Measurements from ENCODE around the gene PTPRF. TPM values are rescaled to one million over a fixed set of nuclear protein-coding genes. Genes with fewer than 3 reads are reported as not detected.

The PTPRF gene
- total RNA-seq, 1 experiment from 2014 or later, result not detected

- Histone ChIP-seq H3K4me3 (ENCODE audit: low read length) (no peak overlapping the region), H3K36me3 (ENCODE audit: insufficient read depth, low read length) (no peaks in the 10 kb centered on the region), H3K9me3 (ENCODE audit: low read length) (no peaks in the 10 kb centered on the region), H3K79me2 (ENCODE audit: low read length) (no peaks in the 10 kb centered on the region), H3K27ac (ENCODE audit: low read length) (no peak overlapping the region), H3K9ac (ENCODE audit: low read length) (no peak overlapping the region), H3K9me2 (replicated peaks; ENCODE audit: insufficient read depth, low read length) (no peaks in the 10 kb centered on the region), H2AFZ (ENCODE audit: low read length) (no peak overlapping the region), H4K20me1 (ENCODE audit: insufficient read depth, low read depth, low read length) (no peaks in the 10 kb centered on the region), H3K27me3 (ENCODE audit: low read length) (no peaks in the 10 kb centered on the region), H3K4me2 (ENCODE audit: low read depth, low read length, poor library complexity, severe bottlenecking) (no peak overlapping the region), H3K4me1 (ENCODE audit: low read length) (no peaks in the 10 kb centered on the region)
- DNase-seq, result no peak
Measured at GRCh38 chr1:43557744-43558245, 27.1 kb downstream of the PTPRF start.

- Histone ChIP-seq H3K79me2 (ENCODE audit: low read length) (no peaks in the 10 kb centered on the region), H3K4me2 (ENCODE audit: low read depth, low read length, poor library complexity, severe bottlenecking) (no peak overlapping the region)
Measured at GRCh38 chr1:43558346-43558841, 27.7 kb downstream of the PTPRF start.

GRCh38 chr1:43559714-43560113 lies 29.0 kb downstream of the PTPRF start:
- H4K20me1 ChIP-seq (ENCODE audit: insufficient read depth, low read depth, low read length), result no peaks in the 10 kb centered on the region
- H2AFZ ChIP-seq (ENCODE audit: low read length), result no peak overlapping the region
- H3K27me3 ChIP-seq (ENCODE audit: low read length), result no peaks in the 10 kb centered on the region
- H3K79me2 ChIP-seq (ENCODE audit: low read length), result no peaks in the 10 kb centered on the region
- no peak for DNase-seq
- H3K4me2 ChIP-seq (ENCODE audit: low read depth, low read length, poor library complexity, severe bottlenecking), result no peak overlapping the region
- H3K9ac ChIP-seq (ENCODE audit: low read length), result no peak overlapping the region
- H3K4me3 ChIP-seq (ENCODE audit: low read length), result no peak overlapping the region
- no peaks in the 10 kb centered on the region for H3K9me3 ChIP-seq (ENCODE audit: low read length)
- no peaks in the 10 kb centered on the region for H3K36me3 ChIP-seq (ENCODE audit: insufficient read depth, low read length)
- H3K9me2 ChIP-seq (replicated peaks; ENCODE audit: insufficient read depth, low read length), result no peaks in the 10 kb centered on the region
- no peaks in the 10 kb centered on the region for H3K4me1 ChIP-seq (ENCODE audit: low read length)
- H3K27ac ChIP-seq (ENCODE audit: low read length), result no peak overlapping the region

More at GRCh38 chr1:43558346-43558841, 27.7 kb downstream of the PTPRF start:
- H3K9ac ChIP-seq (ENCODE audit: low read length), result no peak overlapping the region
- no peaks in the 10 kb centered on the region for H3K27me3 ChIP-seq (ENCODE audit: low read length)
- H2AFZ ChIP-seq (ENCODE audit: low read length), result no peak overlapping the region
- H3K4me3 ChIP-seq (ENCODE audit: low read length), result no peak overlapping the region
- no peaks in the 10 kb centered on the region for H3K9me2 ChIP-seq (replicated peaks; ENCODE audit: insufficient read depth, low read length)
- no peaks in the 10 kb centered on the region for H3K4me1 ChIP-seq (ENCODE audit: low read length)
- H3K9me3 ChIP-seq (ENCODE audit: low read length), result no peaks in the 10 kb centered on the region
- no peak overlapping the region for H3K27ac ChIP-seq (ENCODE audit: low read length)
- DNase-seq, result no peak
- H4K20me1 ChIP-seq (ENCODE audit: insufficient read depth, low read depth, low read length), result no peaks in the 10 kb centered on the region
- no peaks in the 10 kb centered on the region for H3K36me3 ChIP-seq (ENCODE audit: insufficient read depth, low read length)

GRCh38 chr1:43560286-43560685 lies 29.6 kb downstream of the PTPRF start:
- no peaks in the 10 kb centered on the region for H4K20me1 ChIP-seq (ENCODE audit: insufficient read depth, low read depth, low read length)
- H3K4me2 ChIP-seq (ENCODE audit: low read depth, low read length, poor library complexity, severe bottlenecking), result no peak overlapping the region
- no peak overlapping the region for H3K4me3 ChIP-seq (ENCODE audit: low read length)
- no peak overlapping the region for H3K27ac ChIP-seq (ENCODE audit: low read length)
- H3K36me3 ChIP-seq (ENCODE audit: insufficient read depth, low read length), result no peaks in the 10 kb centered on the region
- H3K4me1 ChIP-seq (ENCODE audit: low read length), result no peaks in the 10 kb centered on the region
- DNase-seq, result no peak
- H3K79me2 ChIP-seq (ENCODE audit: low read length), result no peaks in the 10 kb centered on the region
- no peak overlapping the region for H3K9ac ChIP-seq (ENCODE audit: low read length)
- H3K9me3 ChIP-seq (ENCODE audit: low read length), result no peaks in the 10 kb centered on the region
- no peaks in the 10 kb centered on the region for H3K9me2 ChIP-seq (replicated peaks; ENCODE audit: insufficient read depth, low read length)
- no peak overlapping the region for H2AFZ ChIP-seq (ENCODE audit: low read length)
- H3K27me3 ChIP-seq (ENCODE audit: low read length), result no peaks in the 10 kb centered on the region

- no peak overlapping the region for H3K9ac ChIP-seq (ENCODE audit: low read length)
- H3K27me3 ChIP-seq (ENCODE audit: low read length), result no peaks in the 10 kb centered on the region
Measured at GRCh38 chr1:43563876-43564539, 33.3 kb downstream of the PTPRF start.

GRCh38 chr1:43564551-43565348 lies 34.1 kb downstream of the PTPRF start:
- Histone ChIP-seq H3K4me3 (ENCODE audit: low read length) (no peak overlapping the region), H3K9me2 (replicated peaks; ENCODE audit: insufficient read depth, low read length) (no peaks in the 10 kb centered on the region), H3K9ac (ENCODE audit: low read length) (no peak overlapping the region), H3K9me3 (ENCODE audit: low read length) (no peaks in the 10 kb centered on the region), H3K79me2 (ENCODE audit: low read length) (no peaks in the 10 kb centered on the region), H3K4me1 (ENCODE audit: low read length) (no peaks in the 10 kb centered on the region), H2AFZ (ENCODE audit: low read length) (no peak overlapping the region), H4K20me1 (ENCODE audit: insufficient read depth, low read depth, low read length) (no peaks in the 10 kb centered on the region), H3K27me3 (ENCODE audit: low read length) (no peaks in the 10 kb centered on the region), H3K36me3 (ENCODE audit: insufficient read depth, low read length) (no peaks in the 10 kb centered on the region), H3K4me2 (ENCODE audit: low read depth, low read length, poor library complexity, severe bottlenecking) (no peak overlapping the region), H3K27ac (ENCODE audit: low read length) (no peak overlapping the region)
- DNase-seq, result no peak

More at GRCh38 chr1:43563876-43564539, 33.3 kb downstream of the PTPRF start:
- Histone ChIP-seq H2AFZ (ENCODE audit: low read length) (no peak overlapping the region), H3K9me3 (ENCODE audit: low read length) (no peaks in the 10 kb centered on the region), H3K36me3 (ENCODE audit: insufficient read depth, low read length) (no peaks in the 10 kb centered on the region), H3K4me3 (ENCODE audit: low read length) (no peak overlapping the region), H3K4me2 (ENCODE audit: low read depth, low read length, poor library complexity, severe bottlenecking) (no peak overlapping the region), H3K27ac (ENCODE audit: low read length) (no peak overlapping the region), H4K20me1 (ENCODE audit: insufficient read depth, low read depth, low read length) (no peaks in the 10 kb centered on the region), H3K79me2 (ENCODE audit: low read length) (no peaks in the 10 kb centered on the region), H3K9me2 (replicated peaks; ENCODE audit: insufficient read depth, low read length) (no peaks in the 10 kb centered on the region), H3K4me1 (ENCODE audit: low read length) (no peaks in the 10 kb centered on the region)
- DNase-seq, result no peak

GRCh38 chr1:43565600-43566360 lies 35.1 kb downstream of the PTPRF start:
- H4K20me1 ChIP-seq (ENCODE audit: insufficient read depth, low read depth, low read length), result no peaks in the 10 kb centered on the region
- no peak overlapping the region for H3K27ac ChIP-seq (ENCODE audit: low read length)
- no peak overlapping the region for H3K4me2 ChIP-seq (ENCODE audit: low read depth, low read length, poor library complexity, severe bottlenecking)
- H3K9ac ChIP-seq (ENCODE audit: low read length), result no peak overlapping the region
- no peaks in the 10 kb centered on the region for H3K9me2 ChIP-seq (replicated peaks; ENCODE audit: insufficient read depth, low read length)
- H3K4me1 ChIP-seq (ENCODE audit: low read length), result no peaks in the 10 kb centered on the region
- no peak overlapping the region for H3K4me3 ChIP-seq (ENCODE audit: low read length)
- no peaks in the 10 kb centered on the region for H3K36me3 ChIP-seq (ENCODE audit: insufficient read depth, low read length)
- no peaks in the 10 kb centered on the region for H3K27me3 ChIP-seq (ENCODE audit: low read length)
- H3K9me3 ChIP-seq (ENCODE audit: low read length), result no peaks in the 10 kb centered on the region
- no peak for DNase-seq
- H3K79me2 ChIP-seq (ENCODE audit: low read length), result no peaks in the 10 kb centered on the region
- no peak overlapping the region for H2AFZ ChIP-seq (ENCODE audit: low read length)

Data from Karpas-422 (cell line).